NCI-H146 (cell line): ENCODE measurements around the gene ZSWIM8.

Experiments
- DNase-seq: peaks from one replicate; lab custom pipeline; 2025; lab: John Stamatoyannopoulos, UW

Gene ZSWIM8

GRCh38 chr10:73841061-73841421, 55.6 kb downstream of the ZSWIM8 start:
- DNase-seq, result no peak

DNA sequence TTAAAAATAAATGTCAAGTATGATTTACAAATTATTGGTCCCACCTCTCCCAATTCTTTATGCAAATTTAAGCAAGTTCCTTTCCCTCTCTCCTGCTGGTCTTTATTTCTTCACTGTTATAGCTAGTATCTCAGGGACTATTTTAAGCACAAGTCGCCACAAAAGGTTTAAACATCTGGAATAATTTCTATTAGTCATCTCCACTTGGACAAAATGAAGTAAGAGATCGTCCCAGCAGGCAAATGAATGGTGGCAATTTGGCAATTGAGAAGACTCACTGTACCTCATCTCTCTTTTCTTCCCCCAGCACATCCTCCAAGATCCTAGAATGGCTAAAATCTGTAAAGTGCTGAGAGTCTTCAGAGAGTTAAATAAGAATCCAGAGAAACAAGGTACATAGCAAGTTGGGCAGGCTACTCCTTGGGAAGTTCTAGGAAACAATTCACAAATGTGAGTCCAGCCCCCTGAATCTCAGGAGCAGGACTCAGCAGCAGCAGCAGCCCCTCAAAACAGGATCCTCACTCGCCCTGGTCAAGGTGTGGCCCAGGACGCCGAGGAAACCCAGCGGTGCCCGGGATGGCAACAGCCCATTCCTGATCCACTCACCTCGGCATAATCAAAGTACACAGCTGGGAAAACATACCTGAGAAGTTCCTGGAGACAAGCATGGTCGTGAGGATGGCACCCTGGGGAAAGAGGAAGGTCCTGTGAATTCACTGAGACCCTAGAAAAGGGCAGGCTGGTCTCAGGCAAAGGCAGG, 56.3 kb downstream of the ZSWIM8 start:
- no peak for DNase-seq

GRCh38 chr10:73842349-73842748, 56.9 kb downstream of the ZSWIM8 start:
- DNase-seq, result no peak

DNA sequence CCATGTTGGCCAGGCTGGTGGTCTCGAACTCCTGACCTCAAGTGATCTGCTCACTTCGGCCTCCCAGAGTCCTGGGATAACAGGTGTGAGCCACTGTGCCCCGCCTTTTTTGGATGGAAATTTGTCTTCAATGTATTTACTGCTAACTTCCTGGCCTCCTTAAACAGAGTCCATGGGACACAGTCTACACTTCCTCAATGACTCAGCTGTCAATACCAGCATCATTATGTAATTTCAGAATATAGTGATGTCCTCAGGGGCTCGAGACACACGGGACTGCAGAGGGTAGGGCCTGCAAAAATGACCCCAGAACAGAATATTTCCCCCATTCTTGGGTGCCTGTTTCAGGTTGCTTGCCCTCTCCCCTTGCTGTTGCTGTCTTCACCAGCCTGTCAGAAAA, 57.9 kb downstream of the ZSWIM8 start:
- no peak for DNase-seq

GRCh38 chr10:73847031-73847430, 61.6 kb downstream of the ZSWIM8 start:
- no peak for DNase-seq

- DNase-seq, result peak; percentile 52
Observed at GRCh38 chr10:73848821-73849489, 63.5 kb downstream of the ZSWIM8 start.

DNA sequence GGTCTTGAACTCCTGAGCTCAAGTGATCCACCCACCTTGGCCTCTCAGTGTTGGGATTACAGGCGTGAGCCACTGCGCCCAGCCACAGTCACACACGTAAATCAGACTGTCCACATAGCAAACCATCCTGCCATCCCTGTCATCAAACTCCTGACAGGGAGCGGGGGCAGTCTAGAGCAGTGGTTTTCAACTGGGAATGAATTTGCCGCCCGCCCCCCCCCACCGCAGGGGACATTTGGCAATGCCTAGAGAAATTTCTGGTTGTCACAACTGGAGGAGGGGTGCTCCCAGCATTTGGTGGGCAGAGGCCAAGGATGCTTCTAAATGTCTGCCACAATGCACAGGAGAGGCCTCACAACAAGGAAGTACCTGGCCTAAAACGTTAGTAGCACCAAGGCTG, 64.8 kb downstream of the ZSWIM8 start:
- no peak for DNase-seq

- no peak for DNase-seq
Observed at GRCh38 chr10:73850863-73851461, 65.6 kb downstream of the ZSWIM8 start.
